Type B pancreatic cell (in vitro differentiated cells): ENCODE data around the gene MST1R. TPM values are rescaled to one million over a fixed set of nuclear protein-coding genes. Genes with fewer than 3 reads are reported as not detected.

Source experiments
- DNase-seq: peaks from one replicate; pipeline ENCODE4 v3.0.0; 2021; ENCODE audit warnings: mixed read lengths; ENCODE audit not compliant: unreplicated experiment; ENCODE audit errors: extremely low spot score
- H3K27ac Mint-ChIP-seq: 2 replicates; pipeline ENCODE4 v1.8.0; 2021; ENCODE audit warnings: mild to moderate bottlenecking, mixed read lengths
- H3K27me3 Mint-ChIP-seq: 2 replicates; pipeline ENCODE4 v1.8.0; 2021; ENCODE audit warnings: mixed read lengths
- H3K36me3 Mint-ChIP-seq: 2 replicates; pipeline ENCODE4 v1.8.0; 2021; ENCODE audit warnings: mixed read lengths
- H3K4me1 Mint-ChIP-seq: one replicate; pipeline ENCODE4 v1.8.0; 2021; ENCODE audit warnings: mixed read lengths; ENCODE audit not compliant: unreplicated experiment
- H3K4me3 Mint-ChIP-seq: 2 replicates; pipeline ENCODE4 v1.8.0; 2021; ENCODE audit warnings: mild to moderate bottlenecking, mixed read lengths
- H3K9me3 Mint-ChIP-seq: 2 replicates; pipeline ENCODE4 v1.8.0; 2021; ENCODE audit warnings: mixed read lengths
- CTCF ChIP-seq: fragments of 200-600 bp; sonication (generic); conservative IDR thresholded peaks from 2 replicates; pipeline ENCODE4 v1.5.0; 2021; ENCODE audit warnings: antibody characterized with exemption, mild to moderate bottlenecking
- total RNA-seq: library from RNA; stranded (reverse); gene quantifications from 2 replicates; pipeline ENCODE4 v1.2.1, GENCODE V29; 2021; ENCODE audit warnings: low replicate concordance

Gene MST1R
- total RNA-seq, 1 donor from 2014 or later = 5.3 TPM

DNA sequence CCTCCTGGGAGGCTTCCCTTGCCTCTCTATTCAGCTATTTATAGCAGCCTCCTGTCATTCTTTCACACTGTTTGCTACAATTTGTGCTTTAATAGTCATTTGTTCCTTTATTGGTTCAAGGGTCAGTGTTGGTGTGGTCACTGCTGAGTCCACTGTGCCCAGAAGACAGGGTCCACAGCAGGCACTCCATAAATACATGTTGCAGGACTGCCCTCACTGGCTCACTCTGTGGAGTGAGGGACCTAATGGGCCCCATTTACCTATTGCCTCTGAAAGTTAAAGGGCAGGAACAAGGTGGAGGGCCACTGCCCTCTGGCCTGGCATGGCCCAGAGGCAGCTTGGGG, 16.8 kb downstream of the MST1R start:
- Mint-ChIP-seq H3K27ac (no peak overlapping the region), H3K4me3 (no peak overlapping the region), H3K9me3 (no peaks in the 10 kb centered on the region), H3K36me3 (no peaks in the 10 kb centered on the region), H3K4me1 (peaks cover 12% of the 10 kb centered on the region), H3K27me3 (peaks cover 3% of the 10 kb centered on the region)
- no peak for DNase-seq
- no peak for TF ChIP-seq CTCF

DNA sequence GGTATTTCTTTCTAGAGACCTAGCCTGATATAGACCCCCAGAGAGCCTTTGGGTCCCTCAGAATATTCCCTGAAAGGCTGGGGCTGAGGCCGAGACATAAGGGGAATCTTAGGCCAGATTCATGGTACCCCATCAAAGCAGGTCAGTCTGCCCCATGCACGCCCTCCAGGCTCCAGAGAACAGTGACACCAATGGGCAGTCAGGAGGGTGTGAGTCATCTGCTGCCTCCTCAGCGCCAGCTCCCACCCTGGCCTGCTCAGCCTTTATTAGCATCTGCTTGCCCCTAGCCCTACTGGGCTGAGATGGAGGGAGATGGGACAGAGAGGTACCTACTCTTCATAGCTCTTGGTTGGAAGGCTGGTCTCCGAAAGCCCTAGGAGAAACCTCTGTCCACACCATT, 19.7 kb downstream of the MST1R start:
- Mint-ChIP-seq H3K27me3 (peaks cover 3% of the 10 kb centered on the region), H3K36me3 (no peaks in the 10 kb centered on the region), H3K9me3 (no peaks in the 10 kb centered on the region), H3K27ac (no peak overlapping the region), H3K4me1 (peaks cover 14% of the 10 kb centered on the region), H3K4me3 (no peak overlapping the region)
- no peak for DNase-seq
- no peak for TF ChIP-seq CTCF

- TF ChIP-seq CTCF = no peak
- Mint-ChIP-seq H3K27ac (no peak overlapping the region), H3K4me1 (peaks cover 9% of the 10 kb centered on the region), H3K9me3 (no peaks in the 10 kb centered on the region), H3K36me3 (no peaks in the 10 kb centered on the region), H3K4me3 (no peak overlapping the region), H3K27me3 (peaks cover 3% of the 10 kb centered on the region)
- no peak for DNase-seq
Measured at GRCh38 chr3:49882166-49882565, 21.5 kb downstream of the MST1R start.

DNA sequence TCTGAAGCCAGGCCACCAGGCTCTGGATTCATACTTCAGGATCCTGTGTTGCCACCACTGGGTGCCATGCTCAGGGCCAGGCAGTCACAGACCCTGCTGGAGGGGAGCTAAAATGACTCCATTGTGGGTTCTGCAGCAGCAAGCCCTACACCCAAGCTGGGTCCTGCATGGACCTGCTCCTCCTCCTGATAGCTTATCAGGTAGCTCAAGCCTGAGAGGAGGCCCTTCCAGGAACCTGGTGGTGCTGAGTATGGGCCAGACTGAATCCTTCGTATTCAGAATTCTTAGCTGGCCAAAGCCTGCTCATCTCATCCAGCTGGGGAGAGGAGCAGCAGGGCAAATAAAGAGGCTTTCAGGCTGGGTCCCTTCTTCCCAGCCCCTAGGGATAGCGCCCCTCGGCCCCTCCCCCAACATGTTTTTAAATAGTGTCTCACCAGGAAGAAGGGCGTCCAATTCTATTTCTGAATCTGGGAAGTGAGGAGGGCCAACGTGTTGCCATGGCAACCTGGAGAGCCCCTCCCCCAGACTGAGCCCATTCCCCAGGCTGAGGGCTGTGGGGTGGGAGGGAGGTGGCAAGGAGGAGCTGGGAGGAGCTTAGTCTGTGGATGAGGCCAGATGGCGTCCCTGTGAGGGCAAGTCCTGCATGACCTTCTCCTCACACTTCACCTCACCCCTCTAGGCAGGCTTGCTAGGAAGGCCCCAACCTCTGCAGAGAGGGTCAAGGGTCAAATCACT, 22.9 kb downstream of the MST1R start:
- Mint-ChIP-seq H3K9me3 (no peaks in the 10 kb centered on the region), H3K36me3 (no peaks in the 10 kb centered on the region), H3K4me1 (peaks cover 9% of the 10 kb centered on the region), H3K27me3 (peaks cover 3% of the 10 kb centered on the region), H3K27ac (no peak overlapping the region), H3K4me3 (no peak overlapping the region)
- no peak for TF ChIP-seq CTCF
- no peak for DNase-seq

GRCh38 chr3:49879721-49880120, 24.0 kb downstream of the MST1R start:
- no peak for TF ChIP-seq CTCF
- Mint-ChIP-seq H3K4me1 (peaks cover 9% of the 10 kb centered on the region), H3K9me3 (no peaks in the 10 kb centered on the region), H3K27me3 (peaks cover 3% of the 10 kb centered on the region), H3K27ac (no peak overlapping the region), H3K36me3 (no peaks in the 10 kb centered on the region), H3K4me3 (no peak overlapping the region)
- no peak for DNase-seq
